Chondrocyte (in vitro differentiated cells): ENCODE data around the gene PHF21B. TPM values are rescaled to one million over a fixed set of nuclear protein-coding genes. Genes with fewer than 3 reads are reported as not detected.

ENCODE experiments used
- DNase-seq: peaks from one replicate; pipeline ENCODE4 v3.0.0; 2021; ENCODE audit warnings: mixed read lengths, low spot score
- H3K27ac Mint-ChIP-seq: one replicate; pipeline ENCODE4 v1.8.0; 2021; ENCODE audit warnings: mild to moderate bottlenecking, moderate library complexity, mixed read lengths; ENCODE audit not compliant: unreplicated experiment
- H3K27me3 Mint-ChIP-seq: 2 replicates; pipeline ENCODE4 v1.8.0; 2021; ENCODE audit warnings: low read depth, mixed read lengths
- H3K36me3 Mint-ChIP-seq: 2 replicates; pipeline ENCODE4 v1.8.0; 2021; ENCODE audit warnings: low read depth, mixed read lengths
- H3K4me1 Mint-ChIP-seq: 2 replicates; pipeline ENCODE4 v1.8.0; 2021; ENCODE audit warnings: low read depth, mild to moderate bottlenecking, mixed read lengths
- H3K4me3 Mint-ChIP-seq: one replicate; pipeline ENCODE4 v1.8.0; 2021; ENCODE audit warnings: mild to moderate bottlenecking, moderate library complexity, mixed read lengths; ENCODE audit not compliant: unreplicated experiment
- H3K9me3 Mint-ChIP-seq: 2 replicates; pipeline ENCODE4 v1.8.0; 2021; ENCODE audit warnings: low read depth, mixed read lengths
- total RNA-seq: library from RNA; stranded (reverse); gene quantifications from 3 replicates; pipeline ENCODE4 v1.2.1, GENCODE V29; 2021
- TF ChIP-seq, protein P1 (sequence below): fragments of 200-600 bp; sonication (generic); IDR thresholded peaks from 2 replicates; pipeline ENCODE4 v1.5.0; 2021; ENCODE audit warnings: antibody characterized with exemption, mild to moderate bottlenecking, moderate library complexity

The PHF21B gene
- total RNA-seq, 1 donor from 2014 or later = 0.82 TPM

GRCh38 chr22:44992166-44992565 is 17.6 kb downstream of the PHF21B start:
- Mint-ChIP-seq H3K27me3 (peaks cover 4% of the 10 kb centered on the region), H3K4me3 (no peak overlapping the region), H3K4me1 (no peaks in the 10 kb centered on the region), H3K27ac (no peak overlapping the region), H3K36me3 (peaks cover 1% of the 10 kb centered on the region), H3K9me3 (peaks cover 4% of the 10 kb centered on the region)
- no peak for DNase-seq
- TF ChIP-seq, protein P1, sequence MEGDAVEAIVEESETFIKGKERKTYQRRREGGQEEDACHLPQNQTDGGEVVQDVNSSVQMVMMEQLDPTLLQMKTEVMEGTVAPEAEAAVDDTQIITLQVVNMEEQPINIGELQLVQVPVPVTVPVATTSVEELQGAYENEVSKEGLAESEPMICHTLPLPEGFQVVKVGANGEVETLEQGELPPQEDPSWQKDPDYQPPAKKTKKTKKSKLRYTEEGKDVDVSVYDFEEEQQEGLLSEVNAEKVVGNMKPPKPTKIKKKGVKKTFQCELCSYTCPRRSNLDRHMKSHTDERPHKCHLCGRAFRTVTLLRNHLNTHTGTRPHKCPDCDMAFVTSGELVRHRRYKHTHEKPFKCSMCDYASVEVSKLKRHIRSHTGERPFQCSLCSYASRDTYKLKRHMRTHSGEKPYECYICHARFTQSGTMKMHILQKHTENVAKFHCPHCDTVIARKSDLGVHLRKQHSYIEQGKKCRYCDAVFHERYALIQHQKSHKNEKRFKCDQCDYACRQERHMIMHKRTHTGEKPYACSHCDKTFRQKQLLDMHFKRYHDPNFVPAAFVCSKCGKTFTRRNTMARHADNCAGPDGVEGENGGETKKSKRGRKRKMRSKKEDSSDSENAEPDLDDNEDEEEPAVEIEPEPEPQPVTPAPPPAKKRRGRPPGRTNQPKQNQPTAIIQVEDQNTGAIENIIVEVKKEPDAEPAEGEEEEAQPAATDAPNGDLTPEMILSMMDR = no peak

DNA sequence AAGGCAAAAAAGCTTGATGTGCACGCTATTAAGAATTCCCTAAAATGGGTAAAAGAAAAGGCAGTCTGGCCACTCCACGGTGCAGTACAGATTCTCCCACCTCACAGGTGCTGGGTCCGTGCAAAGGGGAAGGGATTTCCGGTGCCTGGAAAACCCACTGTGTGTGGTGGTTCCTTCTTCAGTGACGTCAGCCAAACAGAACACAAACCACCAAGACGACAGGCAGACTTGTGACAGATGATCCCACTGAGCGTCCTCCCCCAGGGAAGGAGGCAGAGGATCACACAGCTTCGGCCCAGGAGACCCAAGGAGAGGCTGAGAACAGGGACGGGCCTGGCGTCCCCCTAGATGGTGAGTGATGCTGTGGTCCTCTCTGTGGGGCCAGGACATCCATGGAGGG is 18.6 kb downstream of the PHF21B start:
- H3K36me3 Mint-ChIP-seq = peaks cover 1% of the 10 kb centered on the region

DNA sequence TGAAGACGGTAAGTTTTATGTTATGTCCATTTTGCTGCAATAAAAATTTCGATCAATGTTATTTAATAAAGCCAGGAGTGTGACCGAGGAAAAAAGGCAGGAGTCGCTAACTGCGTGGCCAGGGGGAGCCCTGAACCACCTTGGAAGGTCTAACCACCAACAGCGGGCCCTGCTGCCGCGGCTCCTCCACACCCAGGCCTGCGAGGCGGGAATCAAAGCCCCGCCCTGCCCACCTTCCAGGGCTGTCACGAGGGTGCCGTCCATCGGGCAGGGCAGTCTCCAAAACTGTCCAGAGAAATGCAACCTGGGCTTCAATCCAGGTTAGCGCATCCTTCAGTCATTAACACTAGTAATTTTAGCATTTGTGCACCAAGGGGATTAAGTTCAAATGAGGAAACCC is 19.0 kb downstream of the PHF21B start:
- DNase-seq = no peak
- Mint-ChIP-seq H3K27ac (no peak overlapping the region), H3K9me3 (peaks cover 4% of the 10 kb centered on the region), H3K36me3 (peaks cover 1% of the 10 kb centered on the region), H3K27me3 (no peaks in the 10 kb centered on the region), H3K4me3 (no peak overlapping the region), H3K4me1 (no peaks in the 10 kb centered on the region)
- TF ChIP-seq, protein P1 = no peak

More for the DNA sequence above, 18.6 kb downstream of the PHF21B start:
- TF ChIP-seq, protein P1 = no peak
- Mint-ChIP-seq H3K9me3 (peaks cover 4% of the 10 kb centered on the region), H3K27me3 (no peaks in the 10 kb centered on the region), H3K4me1 (no peaks in the 10 kb centered on the region), H3K27ac (no peak overlapping the region), H3K4me3 (no peak overlapping the region)
- no peak for DNase-seq

- no peak for DNase-seq
- H3K27ac Mint-ChIP-seq = no peak overlapping the region
- TF ChIP-seq, protein P1 = no peak
- no peak overlapping the region for H3K4me3 Mint-ChIP-seq
- H3K4me1 Mint-ChIP-seq = no peaks in the 10 kb centered on the region
- peaks cover 4% of the 10 kb centered on the region for H3K9me3 Mint-ChIP-seq
- peaks cover 1% of the 10 kb centered on the region for H3K36me3 Mint-ChIP-seq
- H3K27me3 Mint-ChIP-seq = no peaks in the 10 kb centered on the region
These were observed 19.5 kb downstream of the PHF21B start for GRCh38 chr22:44990328-44990727.

DNA sequence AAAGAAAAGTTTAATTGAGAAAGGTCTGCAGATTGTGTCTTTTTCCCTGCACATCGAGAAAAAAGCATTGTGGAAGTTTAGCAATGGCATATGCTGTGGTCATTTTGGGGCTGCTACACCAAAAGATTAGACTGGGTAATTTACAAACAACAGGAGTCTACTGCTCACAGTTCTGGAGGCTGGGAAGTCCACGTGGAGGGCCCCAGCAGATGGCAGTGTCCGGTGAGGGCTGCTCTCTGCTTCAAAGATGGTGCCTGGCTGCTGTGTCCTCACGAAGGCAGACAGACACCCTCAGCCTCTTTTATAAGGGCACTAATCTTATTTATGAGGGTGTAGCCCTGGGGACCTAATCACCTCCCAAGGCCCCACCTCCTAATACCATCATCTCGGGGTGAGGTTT is 21.1 kb downstream of the PHF21B start:
- no peaks in the 10 kb centered on the region for H3K4me1 Mint-ChIP-seq
- TF ChIP-seq, protein P1 = peak; percentile 29
- DNase-seq = no peak
- peaks cover 7% of the 10 kb centered on the region for H3K9me3 Mint-ChIP-seq
- no peak overlapping the region for H3K4me3 Mint-ChIP-seq
- no peak overlapping the region for H3K27ac Mint-ChIP-seq
- peaks cover 1% of the 10 kb centered on the region for H3K36me3 Mint-ChIP-seq
- H3K27me3 Mint-ChIP-seq = no peaks in the 10 kb centered on the region
